Ectodermal cell (in vitro differentiated cells): ENCODE measurements around the gene OR56B4. TPM values are rescaled to one million over a fixed set of nuclear protein-coding genes. Genes with fewer than 3 reads are reported as not detected.
"Not testable (repeated sequence)": the region's sequence is repeated elsewhere in the genome, so short reads cannot be mapped to it uniquely, and the experiment has no call there.

Experiments used
- H3K27ac ChIP-seq: 2 replicates; pipeline ENCODE4 v1.7.0; 2013; ENCODE audit warnings: mild to moderate bottlenecking, low read depth, low read length; ENCODE audit not compliant: insufficient read depth, poor library complexity, severe bottlenecking
- H3K27me3 ChIP-seq: 2 replicates; pipeline ENCODE4 v1.7.0; 2013; ENCODE audit warnings: mild to moderate bottlenecking, low read length; ENCODE audit not compliant: insufficient read depth, control insufficient read depth, poor library complexity, severe bottlenecking
- H3K36me3 ChIP-seq: one replicate; pipeline ENCODE4 v1.7.0; 2013; ENCODE audit warnings: low read length; ENCODE audit not compliant: control insufficient read depth, insufficient read depth
- H3K4me1 ChIP-seq: one replicate; pipeline ENCODE4 v1.7.0; 2013; ENCODE audit warnings: low read length; ENCODE audit not compliant: control insufficient read depth, insufficient read depth
- H3K4me3 ChIP-seq: 2 replicates; pipeline ENCODE4 v1.7.0; 2013; ENCODE audit warnings: low read depth, low read length, control low read depth; ENCODE audit not compliant: insufficient read depth
- H3K9me3 ChIP-seq: 2 replicates; pipeline ENCODE4 v1.7.0; 2013; ENCODE audit warnings: mild to moderate bottlenecking, low read length, moderate library complexity; ENCODE audit not compliant: control insufficient read depth
- WGBS, 2 experiments: methylation state at CpG; one replicate each; pipeline ENCODE4 v1.1.7; 2013; ENCODE audit warnings: missing lambda C conversion rate in 2 of 2; 5-methylcytosine and 5-hydroxymethylcytosine counted together
- polyA plus RNA-seq, 4 experiments: library from polyadenylated mRNA; stranded (reverse); fragments of 50-300 nt; gene quantifications; one replicate each; pipeline ENCODE4 v1.2.3, GENCODE V29; 2013

Gene OR56B4
- polyA plus RNA-seq (2013, experiment 1 of 4): not detected
- polyA plus RNA-seq (2013, experiment 2 of 4): not detected
- not detected for polyA plus RNA-seq (2013, experiment 3 of 4)
- not detected for polyA plus RNA-seq (2013, experiment 4 of 4)

- H3K4me3 ChIP-seq, H3K4me1 ChIP-seq: not testable (repeated sequence)
- 92% methylated on average over 6 of the region's 6 CpGs for whole genome bisulfite sequencing, 2 experiments
Observed at GRCh38 chr11:6107384-6107783, at the start of gene OR56B4. Gene OR56B4 (plus strand): TSS chr11:6107684. CDS start chr11:6107779, 95 bp downstream.

GRCh38 chr11:6061475-6061874 lies 46.0 kb upstream of the OR56B4 start:
- Histone ChIP-seq H3K36me3 (no peaks in the 10 kb centered on the region), H3K4me3 (no peak overlapping the region), H3K27me3 (no peaks in the 10 kb centered on the region), H3K9me3 (no peaks in the 10 kb centered on the region), H3K27ac (no peak overlapping the region), H3K4me1 (no peaks in the 10 kb centered on the region)
- WGBS, 2 experiments: 83 to 87% methylated on average over 3 of the region's 3 CpGs

More at GRCh38 chr11:6107384-6107783, at the start of gene OR56B4:
- H3K36me3 ChIP-seq, H3K27ac ChIP-seq, H3K27me3 ChIP-seq, H3K9me3 ChIP-seq: not testable (repeated sequence)

GRCh38 chr11:6062691-6063358 lies 44.7 kb upstream of the OR56B4 start:
- no peaks in the 10 kb centered on the region for H3K9me3 ChIP-seq
- H3K4me3 ChIP-seq: no peak overlapping the region
- H3K4me1 ChIP-seq: no peaks in the 10 kb centered on the region
- 90 to 94% methylated on average over 5 of the region's 5 CpGs for WGBS, 2 experiments
- no peaks in the 10 kb centered on the region for H3K36me3 ChIP-seq
- no peak overlapping the region for H3K27ac ChIP-seq
- no peaks in the 10 kb centered on the region for H3K27me3 ChIP-seq

GRCh38 chr11:6067502-6067901 lies 40.0 kb upstream of the OR56B4 start:
- no peaks in the 10 kb centered on the region for H3K9me3 ChIP-seq
- 93 to 95% methylated on average over 4 of the region's 4 CpGs for WGBS, 2 experiments

GRCh38 chr11:6076443-6076842 lies 31.0 kb upstream of the OR56B4 start:
- H3K9me3 ChIP-seq, H3K36me3 ChIP-seq, H3K27me3 ChIP-seq, H3K27ac ChIP-seq, H3K4me1 ChIP-seq, H3K4me3 ChIP-seq: not testable (repeated sequence)
- 85 to 96% methylated on average over 1 to 2 of the region's 2 CpGs for WGBS, 2 experiments

More at GRCh38 chr11:6067502-6067901, 40.0 kb upstream of the OR56B4 start:
- H3K27ac ChIP-seq: no peak overlapping the region
- no peaks in the 10 kb centered on the region for H3K36me3 ChIP-seq
- H3K4me3 ChIP-seq: no peak overlapping the region
- no peaks in the 10 kb centered on the region for H3K27me3 ChIP-seq
- H3K4me1 ChIP-seq: no peaks in the 10 kb centered on the region

GRCh38 chr11:6077723-6078122 lies 29.8 kb upstream of the OR56B4 start:
- Histone ChIP-seq H3K9me3 (no peaks in the 10 kb centered on the region), H3K36me3 (no peaks in the 10 kb centered on the region), H3K27me3 (no peaks in the 10 kb centered on the region), H3K4me1 (no peaks in the 10 kb centered on the region), H3K4me3 (no peak overlapping the region), H3K27ac (no peak overlapping the region)
- WGBS, 2 experiments: 89% methylated on average over 6 of the region's 6 CpGs

GRCh38 chr11:6079463-6079862 lies 28.0 kb upstream of the OR56B4 start:
- Histone ChIP-seq H3K4me1 (no peaks in the 10 kb centered on the region), H3K27me3 (no peaks in the 10 kb centered on the region), H3K36me3 (no peaks in the 10 kb centered on the region), H3K4me3 (no peak overlapping the region), H3K27ac (no peak overlapping the region), H3K9me3 (no peaks in the 10 kb centered on the region)
- 80 to 81% methylated on average over 4 of the region's 4 CpGs for WGBS, 2 experiments

GRCh38 chr11:6083129-6083528 lies 24.4 kb upstream of the OR56B4 start:
- Histone ChIP-seq H3K27me3 (no peaks in the 10 kb centered on the region), H3K4me3 (no peak overlapping the region), H3K27ac (no peak overlapping the region), H3K4me1 (no peaks in the 10 kb centered on the region), H3K36me3 (no peaks in the 10 kb centered on the region), H3K9me3 (no peaks in the 10 kb centered on the region)
- 94 to 98% methylated on average over 2 of the region's 2 CpGs for WGBS, 2 experiments

- WGBS, 2 experiments: 73 to 74% methylated on average over 3 of the region's 3 CpGs
Observed at GRCh38 chr11:6084587-6084986, 22.9 kb upstream of the OR56B4 start.

GRCh38 chr11:6094186-6094585 lies 13.3 kb upstream of the OR56B4 start:
- no peak overlapping the region for H3K4me3 ChIP-seq
- no peaks in the 10 kb centered on the region for H3K27me3 ChIP-seq
- 88 to 90% methylated on average over 1 of the region's 1 CpG for WGBS, 2 experiments
- H3K36me3 ChIP-seq: no peaks in the 10 kb centered on the region
- no peaks in the 10 kb centered on the region for H3K4me1 ChIP-seq
- no peak overlapping the region for H3K27ac ChIP-seq
- H3K9me3 ChIP-seq: no peaks in the 10 kb centered on the region

More at GRCh38 chr11:6084587-6084986, 22.9 kb upstream of the OR56B4 start:
- Histone ChIP-seq H3K4me1 (no peaks in the 10 kb centered on the region), H3K27me3 (no peaks in the 10 kb centered on the region), H3K9me3 (no peaks in the 10 kb centered on the region), H3K36me3 (no peaks in the 10 kb centered on the region), H3K27ac (no peak overlapping the region), H3K4me3 (no peak overlapping the region)
